HFFc6 (cell line): Measurements from ENCODE around the gene NBPF14. TPM values are rescaled to one million over a fixed set of nuclear protein-coding genes. Genes with fewer than 3 reads are reported as not detected.
"Not testable (repeated sequence)": the region's sequence is repeated elsewhere in the genome, so short reads cannot be mapped to it uniquely, and the experiment has no call there.

Experiments used
- DNase-seq: peaks from one replicate; pipeline ENCODE4 v3.0.0-alpha.2; 2018
- H3K27ac Mint-ChIP-seq: 2 replicates; pipeline ENCODE4 v1.8.0; 2020; ENCODE audit warnings: mild to moderate bottlenecking, mixed read lengths
- H3K27me3 Mint-ChIP-seq: 2 replicates; pipeline ENCODE4 v1.8.0; 2021; ENCODE audit warnings: mild to moderate bottlenecking, moderate library complexity, mixed read lengths; ENCODE audit not compliant: insufficient read depth
- H3K36me3 Mint-ChIP-seq: 2 replicates; pipeline ENCODE4 v1.8.0; 2021; ENCODE audit warnings: low read depth, mixed read lengths
- H3K4me1 Mint-ChIP-seq: 2 replicates; pipeline ENCODE4 v1.8.0; 2020; ENCODE audit warnings: low read depth, mixed read lengths
- H3K4me3 Mint-ChIP-seq: 2 replicates; pipeline ENCODE4 v1.8.0; 2020; ENCODE audit warnings: mild to moderate bottlenecking, moderate library complexity, mixed read lengths
- H3K9me3 Mint-ChIP-seq: 2 replicates; pipeline ENCODE4 v1.8.0; 2020; ENCODE audit warnings: mild to moderate bottlenecking, mixed read lengths
- CTCF ChIP-seq: fragments of 200-600 bp; sonication (generic); IDR thresholded peaks from 2 replicates; pipeline ENCODE4 v1.5.0; 2021; ENCODE audit warnings: antibody characterized with exemption, mild to moderate bottlenecking
- long read RNA-seq: library from polyadenylated mRNA; unstranded; transcript quantifications from one replicate; pipeline ENCODE4 v2.0.0, GENCODE V29; 2019
- total RNA-seq, 6 experiments: library from RNA; stranded (reverse); fragmentation: NEBNext Ultra II Directional; extraction: Animal tissue kit (Norgen Biotek cat#: 25700); gene quantifications; 2 replicates in 1 of 6; 3 replicates in 5 of 6; pipeline ENCODE4 v1.2.3, GENCODE V29; 2021

Gene NBPF14, protein sequence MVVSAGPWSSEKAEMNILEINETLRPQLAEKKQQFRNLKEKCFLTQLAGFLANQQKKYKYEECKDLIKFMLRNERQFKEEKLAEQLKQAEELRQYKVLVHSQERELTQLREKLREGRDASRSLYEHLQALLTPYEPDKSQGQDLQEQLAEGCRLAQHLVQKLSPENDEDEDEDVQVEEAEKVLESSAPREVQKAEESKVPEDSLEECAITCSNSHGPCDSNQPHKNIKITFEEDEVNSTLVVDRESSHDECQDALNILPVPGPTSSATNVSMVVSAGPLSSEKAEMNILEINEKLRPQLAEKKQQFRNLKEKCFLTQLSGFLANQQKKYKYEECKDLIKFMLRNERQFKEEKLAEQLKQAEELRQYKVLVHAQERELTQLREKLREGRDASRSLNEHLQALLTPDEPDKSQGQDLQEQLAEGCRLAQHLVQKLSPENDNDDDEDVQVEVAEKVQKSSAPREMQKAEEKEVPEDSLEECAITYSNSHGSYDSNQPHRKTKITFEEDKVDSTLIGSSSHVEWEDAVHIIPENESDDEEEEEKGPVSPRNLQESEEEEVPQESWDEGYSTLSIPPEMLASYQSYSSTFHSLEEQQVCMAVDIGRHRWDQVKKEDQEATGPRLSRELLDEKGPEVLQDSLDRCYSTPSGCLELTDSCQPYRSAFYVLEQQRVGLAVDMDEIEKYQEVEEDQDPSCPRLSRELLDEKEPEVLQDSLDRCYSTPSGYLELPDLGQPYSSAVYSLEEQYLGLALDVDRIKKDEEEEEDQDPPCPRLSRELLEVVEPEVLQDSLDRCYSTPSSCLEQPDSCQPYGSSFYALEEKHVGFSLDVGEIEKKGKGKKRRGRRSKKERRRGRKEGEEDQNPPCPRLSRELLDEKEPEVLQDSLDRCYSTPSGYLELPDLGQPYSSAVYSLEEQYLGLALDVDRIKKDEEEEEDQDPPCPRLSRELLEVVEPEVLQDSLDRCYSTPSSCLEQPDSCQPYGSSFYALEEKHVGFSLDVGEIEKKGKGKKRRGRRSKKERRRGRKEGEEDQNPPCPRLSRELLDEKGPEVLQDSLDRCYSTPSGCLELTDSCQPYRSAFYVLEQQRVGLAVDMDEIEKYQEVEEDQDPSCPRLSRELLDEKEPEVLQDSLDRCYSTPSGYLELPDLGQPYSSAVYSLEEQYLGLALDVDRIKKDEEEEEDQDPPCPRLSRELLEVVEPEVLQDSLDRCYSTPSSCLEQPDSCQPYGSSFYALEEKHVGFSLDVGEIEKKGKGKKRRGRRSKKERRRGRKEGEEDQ (N-terminal part only)
- total RNA-seq = 10 to 100 TPM; 16.1 to 21.6 (median 17.5) TPM
- long read RNA-seq, partial matches to known transcripts = 20 of 47 reads
- long read RNA-seq, other reads (novel, unspliced or antisense) = 27 of 47 reads

DNA sequence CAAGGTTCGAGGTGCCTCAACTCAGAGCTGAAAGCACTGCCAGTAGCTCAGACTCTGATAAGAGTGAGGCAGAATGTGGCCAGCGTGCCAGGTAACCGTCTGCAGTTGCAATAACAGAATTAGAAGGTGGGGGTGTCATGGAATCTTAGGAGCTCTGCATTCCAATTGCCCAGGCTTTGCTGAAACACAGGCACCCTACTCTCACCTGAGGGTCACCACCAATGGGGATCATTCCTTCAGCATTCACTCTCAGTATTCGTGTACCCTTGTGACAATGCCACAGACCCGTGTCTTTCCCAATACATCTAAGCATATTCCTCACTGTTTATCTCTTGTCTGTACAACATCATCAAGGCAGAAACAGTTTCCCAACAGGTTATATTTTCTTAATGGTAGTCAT, at the start of gene NBPF14:
Gene NBPF14, minus strand, starts transcription at position 101 of the 400 bp plus-strand sequence. CDS start 294 bp downstream, outside the sequence.
- not testable (repeated sequence) for DNase-seq, H3K4me3 Mint-ChIP-seq, H3K9me3 Mint-ChIP-seq, H3K4me1 Mint-ChIP-seq, H3K36me3 Mint-ChIP-seq, H3K27ac Mint-ChIP-seq, H3K27me3 Mint-ChIP-seq

- H3K4me1 Mint-ChIP-seq, H3K4me3 Mint-ChIP-seq, DNase-seq, H3K27ac Mint-ChIP-seq, H3K9me3 Mint-ChIP-seq, H3K27me3 Mint-ChIP-seq, H3K36me3 Mint-ChIP-seq: not testable (repeated sequence)
Observed at GRCh38 chr1:148625451-148625850, 29.6 kb upstream of the NBPF14 start.

DNA sequence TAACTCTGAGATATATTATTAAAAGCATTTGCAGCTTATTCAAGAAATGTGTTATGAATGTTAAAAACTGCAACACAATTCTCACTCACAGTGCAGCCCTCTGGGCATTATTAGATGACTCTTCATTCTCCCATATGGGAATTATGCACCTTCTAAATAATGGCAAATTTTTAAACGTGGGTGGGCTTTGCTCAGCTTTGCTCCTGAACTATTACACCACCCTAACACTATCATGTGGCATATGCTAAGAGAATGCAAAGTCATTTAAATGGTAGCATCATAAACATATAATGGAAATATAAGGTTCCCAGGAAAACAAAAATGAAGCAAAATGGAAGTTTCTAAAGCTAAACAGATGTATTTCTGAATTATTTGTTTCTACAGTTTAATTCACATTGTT, 22.4 kb upstream of the NBPF14 start:
- not testable (repeated sequence) for H3K4me3 Mint-ChIP-seq, H3K4me1 Mint-ChIP-seq, H3K27ac Mint-ChIP-seq, H3K9me3 Mint-ChIP-seq, DNase-seq, H3K27me3 Mint-ChIP-seq, H3K36me3 Mint-ChIP-seq

- DNase-seq, H3K27me3 Mint-ChIP-seq, H3K36me3 Mint-ChIP-seq, H3K4me1 Mint-ChIP-seq, H3K9me3 Mint-ChIP-seq, H3K4me3 Mint-ChIP-seq: not testable (repeated sequence)
- peak overlapping the region; percentile 77 for H3K27ac Mint-ChIP-seq
Observed at GRCh38 chr1:148605266-148605665, 9.5 kb upstream of the NBPF14 start.

GRCh38 chr1:148595360-148595759, 451 bp downstream of the NBPF14 start:
- H3K4me3 Mint-ChIP-seq, H3K27ac Mint-ChIP-seq, H3K27me3 Mint-ChIP-seq, H3K4me1 Mint-ChIP-seq, H3K9me3 Mint-ChIP-seq, DNase-seq, H3K36me3 Mint-ChIP-seq: not testable (repeated sequence)
- TF ChIP-seq CTCF = peak; percentile 48; the same call in 1 of the 2 replicates

GRCh38 chr1:148591098-148591497, 4.7 kb downstream of the NBPF14 start:
- not testable (repeated sequence) for H3K27me3 Mint-ChIP-seq, H3K4me1 Mint-ChIP-seq, H3K36me3 Mint-ChIP-seq, H3K9me3 Mint-ChIP-seq, H3K4me3 Mint-ChIP-seq, DNase-seq, H3K27ac Mint-ChIP-seq

- H3K4me1 Mint-ChIP-seq, H3K27ac Mint-ChIP-seq, H3K4me3 Mint-ChIP-seq, H3K27me3 Mint-ChIP-seq, DNase-seq, H3K9me3 Mint-ChIP-seq, H3K36me3 Mint-ChIP-seq: not testable (repeated sequence)
Observed at GRCh38 chr1:148532158-148532557, 63.7 kb downstream of the NBPF14 start.

GRCh38 chr1:148529101-148529567, 66.7 kb downstream of the NBPF14 start:
- peak overlapping the region; percentile 61 for H3K4me3 Mint-ChIP-seq
- not testable (repeated sequence) for H3K9me3 Mint-ChIP-seq, H3K36me3 Mint-ChIP-seq, H3K4me1 Mint-ChIP-seq, H3K27me3 Mint-ChIP-seq
- DNase-seq = peak; percentile 79
- H3K27ac Mint-ChIP-seq = peak overlapping the region; percentile 43; the same call in 1 of the 2 replicates
